DND-41 (cell line): ENCODE measurements around the gene MSI2.

Experiments used
- ATAC-seq: fragments of 200-7000 bp; cut with Tn5 transposase; 3 replicates; pipeline ENCODE4 v1.9.1; 2021; ENCODE audit warnings: low read depth; ENCODE audit not compliant: insufficient read depth
- DNase-seq: peaks from one replicate; pipeline ENCODE4 v3.0.0-alpha.2; 2020
- H2AFZ ChIP-seq: 2 replicates; pipeline ENCODE4 v1.6.0; 2012; ENCODE audit warnings: low read depth, low read length
- H3K27ac ChIP-seq: 2 replicates; pipeline ENCODE4 v1.5.1; 2012; ENCODE audit warnings: low read length, inconsistent platforms
- H3K27me3 ChIP-seq: fragments of 200-600 bp; sonication (generic); 2 replicates; pipeline ENCODE4 v1.6.0; 2012; ENCODE audit warnings: low read length, mild to moderate bottlenecking, inconsistent platforms; ENCODE audit not compliant: insufficient read depth, poor library complexity
- H3K36me3 ChIP-seq: 2 replicates; pipeline ENCODE4 v1.5.1; 2012; ENCODE audit warnings: low read length, inconsistent platforms; ENCODE audit not compliant: insufficient read depth
- H3K4me1 ChIP-seq: 2 replicates; pipeline ENCODE4 v1.5.1; 2012; ENCODE audit warnings: mild to moderate bottlenecking, low read length; ENCODE audit not compliant: insufficient read depth
- H3K4me2 ChIP-seq: 2 replicates; pipeline ENCODE4 v1.6.0; 2012; ENCODE audit warnings: mild to moderate bottlenecking, moderate library complexity, low read length, inconsistent platforms; ENCODE audit not compliant: insufficient read depth
- H3K4me3 ChIP-seq, 2 experiments: fragments of 200-600 bp in 1 of 2; shearing (Covaris generic) in 1 of 2; 2 replicates each; pipeline ENCODE4 v1.5.1; 2012 to 2016; ENCODE audit warnings: inconsistent platforms in 2 of 2, low read length in 2 of 2, mild to moderate bottlenecking in 2 of 2, low read depth in 1 of 2, moderate library complexity in 1 of 2
- H3K79me2 ChIP-seq: 2 replicates; pipeline ENCODE4 v1.6.0; 2012; ENCODE audit warnings: low read length, inconsistent platforms; ENCODE audit not compliant: insufficient read depth
- H3K9ac ChIP-seq: 2 replicates; pipeline ENCODE4 v1.6.0; 2012; ENCODE audit warnings: low read depth, mild to moderate bottlenecking, inconsistent platforms, low read length, moderate library complexity
- H3K9me3 ChIP-seq: 2 replicates; pipeline ENCODE4 v1.5.1; 2012; ENCODE audit warnings: low read length, moderate library complexity, mild to moderate bottlenecking, inconsistent platforms; ENCODE audit not compliant: insufficient read depth, severe bottlenecking
- H4K20me1 ChIP-seq: 2 replicates; pipeline ENCODE4 v1.6.0; 2012; ENCODE audit warnings: low read length; ENCODE audit not compliant: insufficient read depth
- CTCF ChIP-seq: IDR thresholded peaks from 2 replicates; pipeline ENCODE4 v1.5.1; 2012; ENCODE audit warnings: borderline replicate concordance, low read length, moderate library complexity, mild to moderate bottlenecking; ENCODE audit not compliant: poor library complexity, severe bottlenecking; ENCODE audit errors: extremely low read depth
- EZH2 ChIP-seq: IDR thresholded peaks from 3 replicates; pipeline ENCODE4 v1.6.1; 2012; ENCODE audit warnings: borderline replicate concordance, low read depth, mild to moderate bottlenecking, moderate library complexity, low read length, inconsistent platforms; ENCODE audit not compliant: severe bottlenecking

The MSI2 gene

GRCh38 chr17:57705921-57706695 is 449.8 kb downstream of the MSI2 start:
- Histone ChIP-seq H3K27ac (no peak overlapping the region), H4K20me1 (no peaks in the 10 kb centered on the region), H2AFZ (no peak overlapping the region), H3K9me3 (no peaks in the 10 kb centered on the region), H3K4me3 (no peak overlapping the region), H3K9ac (no peak overlapping the region), H3K36me3 (peaks cover 4% of the 10 kb centered on the region; the same call in 1 of the 2 replicates), H3K27me3 (no peaks in the 10 kb centered on the region), H3K79me2 (no peaks in the 10 kb centered on the region), H3K4me1 (no peaks in the 10 kb centered on the region), H3K4me2 (no peak overlapping the region)
- no peak for DNase-seq
- no peak for ATAC-seq
- no peak for TF ChIP-seq CTCF
- no peak for TF ChIP-seq EZH2

- H3K4me3 ChIP-seq = no peak overlapping the region
- no peak for TF ChIP-seq EZH2
- TF ChIP-seq CTCF = no peak
- ATAC-seq (no peak), DNase-seq (no peak)
- no peak overlapping the region for H2AFZ ChIP-seq
- H3K9me3 ChIP-seq = no peaks in the 10 kb centered on the region
- H3K27me3 ChIP-seq = no peaks in the 10 kb centered on the region
- H3K79me2 ChIP-seq = no peaks in the 10 kb centered on the region
- no peaks in the 10 kb centered on the region for H4K20me1 ChIP-seq
- H3K36me3 ChIP-seq = peaks cover 4% of the 10 kb centered on the region; the same call in 1 of the 2 replicates
- no peak overlapping the region for H3K27ac ChIP-seq
- H3K4me2 ChIP-seq = no peak overlapping the region
- H3K4me1 ChIP-seq = no peaks in the 10 kb centered on the region
- no peak overlapping the region for H3K9ac ChIP-seq
Observed at GRCh38 chr17:57706761-57707160, 450.4 kb downstream of the MSI2 start.

GRCh38 chr17:57707892-57708291 is 451.6 kb downstream of the MSI2 start:
- Histone ChIP-seq H3K27me3 (no peaks in the 10 kb centered on the region), H2AFZ (no peak overlapping the region), H3K79me2 (no peaks in the 10 kb centered on the region), H3K9me3 (no peaks in the 10 kb centered on the region), H3K4me2 (no peak overlapping the region), H3K4me1 (no peaks in the 10 kb centered on the region), H4K20me1 (no peaks in the 10 kb centered on the region), H3K36me3 (peaks cover 4% of the 10 kb centered on the region; the same call in 1 of the 2 replicates), H3K27ac (no peak overlapping the region), H3K9ac (no peak overlapping the region), H3K4me3 (no peak overlapping the region)
- ATAC-seq (no peak), DNase-seq (no peak)
- TF ChIP-seq EZH2 (no peak), CTCF (no peak)

GRCh38 chr17:57708410-57708809 is 452.1 kb downstream of the MSI2 start:
- Histone ChIP-seq H3K27ac (no peak overlapping the region), H3K36me3 (peaks cover 4% of the 10 kb centered on the region; the same call in 1 of the 2 replicates), H2AFZ (no peak overlapping the region), H3K4me2 (no peak overlapping the region), H3K4me3 (no peak overlapping the region), H3K79me2 (no peaks in the 10 kb centered on the region), H3K9ac (no peak overlapping the region), H3K4me1 (no peaks in the 10 kb centered on the region), H3K27me3 (no peaks in the 10 kb centered on the region), H4K20me1 (no peaks in the 10 kb centered on the region), H3K9me3 (no peaks in the 10 kb centered on the region)
- DNase-seq (no peak), ATAC-seq (0 out of 3 replicates have a peak, but pooled peaks have one; percentile 37)
- TF ChIP-seq CTCF = no peak
